ENCODE data around the gene KCNF1.

Gene KCNF1

DNA sequence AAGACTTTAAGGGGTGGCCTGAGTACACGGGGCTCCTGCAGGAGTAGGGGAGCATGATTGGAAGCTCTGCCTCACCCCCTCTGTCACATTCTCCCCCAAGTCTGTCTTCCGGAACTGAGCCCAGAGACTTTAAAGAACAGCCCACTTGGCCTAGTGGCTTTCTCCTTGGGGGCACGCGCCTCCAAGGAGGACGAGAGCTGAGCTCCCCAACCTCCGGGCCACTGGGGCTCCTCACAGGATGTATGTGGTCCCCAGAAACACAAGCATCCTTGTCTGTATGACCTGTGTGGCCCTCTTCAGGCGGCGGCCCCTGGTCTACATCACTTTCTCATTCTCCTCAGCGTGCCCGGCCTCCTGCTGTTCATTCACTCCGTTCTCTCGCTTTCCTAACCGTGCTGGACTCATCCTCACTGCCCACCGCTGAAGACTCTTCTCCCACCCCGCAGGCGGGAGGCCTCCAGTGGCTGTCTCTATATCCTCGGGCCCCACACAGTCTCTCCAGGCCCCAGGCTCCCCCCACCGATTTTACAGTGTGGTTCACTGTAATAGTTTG lies 23.7 kb downstream of the KCNF1 start:
- no peak overlapping the region for H3K23ac ChIP-seq (ENCODE audit: low read depth, low read length, poor library complexity)
- no peak overlapping the region for H4K91ac ChIP-seq (ENCODE audit: low read depth, low read length, poor library complexity)
- H2BK120ac ChIP-seq (ENCODE audit: low read depth, low read length): no peak overlapping the region
- H2AK5ac ChIP-seq (ENCODE audit: low read depth, low read length): peak overlapping the region; percentile 9
- H3K36me3 ChIP-seq (replicated peaks in 1 of 2; ENCODE audit: control insufficient read depth in 2 of 2, insufficient read depth in 2 of 2, low read length in 2 of 2): no peaks in the 10 kb centered on the region
- no peak overlapping the region for H3K27ac ChIP-seq (replicated peaks; ENCODE audit: low read length)
- H3K4me1 ChIP-seq (ENCODE audit: control insufficient read depth in 2 of 2, insufficient read depth in 1 of 2, low read depth in 1 of 2, low read length in 2 of 2): peaks cover 11 to 38% of the 10 kb centered on the region in 2 donors
- no peak overlapping the region for H3K14ac ChIP-seq (ENCODE audit: low read length)
- peaks cover 0 to 14% (median 0%) of the 10 kb centered on the region in 3 experiments for H3K27me3 ChIP-seq (ENCODE audit: control insufficient read depth in 3 of 3, insufficient read depth in 3 of 3, low read depth in 1 of 3, low read length in 3 of 3)
- H3K18ac ChIP-seq (ENCODE audit: low read length): no peak overlapping the region
- no peaks in the 10 kb centered on the region for H3K79me1 ChIP-seq (ENCODE audit: low read depth, low read length)
- H3K9ac ChIP-seq (ENCODE audit: low read depth, low read length, poor library complexity): no peak overlapping the region
- H2AFZ ChIP-seq (ENCODE audit: low read length): no peak overlapping the region
- no peak overlapping the region for H3K4me2 ChIP-seq (ENCODE audit: insufficient read depth, low read length, poor library complexity, severe bottlenecking)
- no peak overlapping the region for H4K8ac ChIP-seq (ENCODE audit: low read depth, low read length)
- H2BK12ac ChIP-seq (ENCODE audit: low read length): no peak overlapping the region
- H3K4me3 ChIP-seq (ENCODE audit: low read length in 2 of 2): no peak overlapping the region
- H2BK5ac ChIP-seq (ENCODE audit: low read length): no peak overlapping the region
- H3K9me3 ChIP-seq (replicated peaks in 1 of 2; ENCODE audit: control insufficient read depth in 2 of 2, insufficient read depth in 1 of 2, low read depth in 1 of 2, low read length in 2 of 2): peaks cover 4 to 18% of the 10 kb centered on the region in 2 donors
- no peak overlapping the region for H3K4ac ChIP-seq (ENCODE audit: low read length)
- no CpG with 5 or more reads among the region's 18 CpGs for WGBS, 2 donors (ENCODE audit: extremely low coverage in 2 of 2, insufficient read length in 2 of 2, insufficient replicate concordance in 1 of 2)
- DNase-seq (ENCODE audit: low spot score): no peak
- H2BK15ac ChIP-seq (ENCODE audit: low read length): no peak overlapping the region

DNA sequence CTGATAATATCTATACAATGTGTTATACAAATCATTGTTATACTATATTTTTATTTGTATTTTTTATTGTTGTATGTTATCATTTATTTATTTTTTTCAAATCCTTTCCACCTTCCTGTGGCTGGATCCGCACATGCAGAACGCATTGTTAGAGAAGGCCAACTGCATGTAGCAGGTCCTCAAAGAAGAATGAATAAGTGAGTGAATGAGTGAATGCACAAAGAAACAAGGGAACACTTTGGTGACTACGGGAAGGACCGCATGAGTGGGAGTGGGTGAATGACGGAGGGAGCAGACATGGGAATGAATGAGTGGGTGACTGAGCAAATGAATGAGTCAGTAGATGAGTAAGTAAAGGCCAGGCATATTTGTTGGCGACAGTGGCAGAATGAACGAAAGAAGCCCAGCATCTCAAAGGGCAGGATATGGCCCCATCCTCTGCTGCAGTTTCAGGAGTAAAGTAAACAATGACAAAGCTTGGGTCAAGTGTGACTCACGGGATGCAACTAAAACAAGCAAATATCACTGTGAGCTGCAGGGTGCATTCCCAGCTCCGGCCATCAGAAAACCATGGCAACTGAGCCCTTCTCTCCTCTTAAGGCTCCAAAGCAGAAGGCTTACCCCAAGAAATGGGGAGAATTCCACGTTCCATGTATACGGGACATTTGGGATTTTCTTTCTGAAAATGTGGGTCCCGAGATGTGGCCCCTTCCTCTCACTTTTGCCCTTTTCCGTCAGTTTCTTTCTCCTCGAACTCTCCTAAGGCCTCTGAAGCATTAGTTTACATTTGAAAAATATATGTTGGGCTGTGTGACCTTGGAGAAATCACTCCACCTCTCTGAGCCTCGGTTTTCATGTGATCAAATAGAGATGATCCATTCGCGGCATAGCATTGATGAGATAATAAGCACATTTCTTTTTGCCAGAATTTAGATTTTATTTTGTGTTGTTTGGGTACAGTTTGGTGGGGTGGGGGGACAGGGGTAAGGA lies 24.5 kb downstream of the KCNF1 start:
- Histone ChIP-seq H3K9me3 (replicated peaks in 1 of 2; ENCODE audit: control insufficient read depth in 2 of 2, insufficient read depth in 1 of 2, low read depth in 1 of 2, low read length in 2 of 2) (peaks cover 4 to 18% of the 10 kb centered on the region in 2 donors), H2BK120ac (ENCODE audit: low read depth, low read length) (no peak overlapping the region), H3K14ac (ENCODE audit: low read length) (no peak overlapping the region), H3K9ac (ENCODE audit: low read depth, low read length, poor library complexity) (no peak overlapping the region), H3K23ac (ENCODE audit: low read depth, low read length, poor library complexity) (no peak overlapping the region), H4K91ac (ENCODE audit: low read depth, low read length, poor library complexity) (no peak overlapping the region), H3K4ac (ENCODE audit: low read length) (no peak overlapping the region), H2AK5ac (ENCODE audit: low read depth, low read length) (no peak overlapping the region), H3K27ac (replicated peaks; ENCODE audit: low read length) (no peak overlapping the region), H2AFZ (ENCODE audit: low read length) (no peak overlapping the region), H3K4me2 (ENCODE audit: insufficient read depth, low read length, poor library complexity, severe bottlenecking) (no peak overlapping the region), H4K8ac (ENCODE audit: low read depth, low read length) (no peak overlapping the region), H3K36me3 (replicated peaks in 1 of 2; ENCODE audit: control insufficient read depth in 2 of 2, insufficient read depth in 2 of 2, low read length in 2 of 2) (no peaks in the 10 kb centered on the region), H2BK5ac (ENCODE audit: low read length) (no peak overlapping the region), H3K27me3 (ENCODE audit: control insufficient read depth in 3 of 3, insufficient read depth in 3 of 3, low read depth in 1 of 3, low read length in 3 of 3) (peaks cover 0 to 14% (median 0%) of the 10 kb centered on the region in 3 experiments), H2BK15ac (ENCODE audit: low read length) (no peak overlapping the region), H3K4me1 (ENCODE audit: control insufficient read depth in 2 of 2, insufficient read depth in 1 of 2, low read depth in 1 of 2, low read length in 2 of 2) (peaks cover 10 to 38% of the 10 kb centered on the region in 2 donors), H2BK12ac (ENCODE audit: low read length) (no peak overlapping the region), H3K79me1 (ENCODE audit: low read depth, low read length) (no peaks in the 10 kb centered on the region), H3K4me3 (ENCODE audit: low read length in 2 of 2) (no peak overlapping the region), H3K18ac (ENCODE audit: low read length) (peak overlapping the region; percentile 2)
- DNase-seq (ENCODE audit: low spot score): no peak
- no CpG with 5 or more reads among the region's 17 CpGs for WGBS, 2 donors (ENCODE audit: extremely low coverage in 2 of 2, insufficient read length in 2 of 2, insufficient replicate concordance in 1 of 2)

DNA sequence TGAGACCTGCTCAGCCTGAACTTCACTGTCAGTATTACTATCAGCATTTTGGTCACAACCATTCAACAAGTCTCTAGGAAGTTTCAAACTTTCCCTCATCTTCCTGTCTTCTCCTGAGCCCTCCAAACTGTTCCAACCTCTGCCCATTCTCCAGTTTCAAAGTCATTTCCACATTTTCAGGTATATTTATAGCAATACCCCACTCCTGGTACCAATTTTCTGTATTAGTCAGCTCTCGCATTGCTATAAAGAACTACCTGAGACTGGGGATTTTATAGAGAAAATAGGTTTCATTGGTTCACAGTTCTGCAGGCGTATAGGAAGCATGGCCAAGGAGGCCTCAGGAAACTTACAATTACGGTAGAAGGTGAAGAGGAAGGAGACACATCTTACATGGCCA lies 27.3 kb downstream of the KCNF1 start:
- Histone ChIP-seq H2BK120ac (ENCODE audit: low read depth, low read length) (no peak overlapping the region), H2BK5ac (ENCODE audit: low read length) (no peak overlapping the region), H3K79me1 (ENCODE audit: low read depth, low read length) (no peaks in the 10 kb centered on the region), H3K9me3 (replicated peaks in 1 of 2; ENCODE audit: control insufficient read depth in 2 of 2, insufficient read depth in 1 of 2, low read depth in 1 of 2, low read length in 2 of 2) (peaks cover 4 to 18% of the 10 kb centered on the region in 2 donors), H2BK15ac (ENCODE audit: low read length) (no peak overlapping the region), H2AFZ (ENCODE audit: low read length) (no peak overlapping the region), H3K4me2 (ENCODE audit: insufficient read depth, low read length, poor library complexity, severe bottlenecking) (no peak overlapping the region), H3K36me3 (replicated peaks in 1 of 2; ENCODE audit: control insufficient read depth in 2 of 2, insufficient read depth in 2 of 2, low read length in 2 of 2) (no peaks in the 10 kb centered on the region), H4K91ac (ENCODE audit: low read depth, low read length, poor library complexity) (no peak overlapping the region), H4K8ac (ENCODE audit: low read depth, low read length) (no peak overlapping the region), H3K9ac (ENCODE audit: low read depth, low read length, poor library complexity) (no peak overlapping the region), H3K23ac (ENCODE audit: low read depth, low read length, poor library complexity) (no peak overlapping the region), H3K27ac (replicated peaks; ENCODE audit: low read length) (no peak overlapping the region), H3K14ac (ENCODE audit: low read length) (no peak overlapping the region), H3K4me1 (ENCODE audit: control insufficient read depth in 2 of 2, insufficient read depth in 1 of 2, low read depth in 1 of 2, low read length in 2 of 2) (peaks cover 5 to 25% of the 10 kb centered on the region in 2 donors), H2BK12ac (ENCODE audit: low read length) (no peak overlapping the region), H3K4me3 (ENCODE audit: low read length in 2 of 2) (no peak overlapping the region), H3K18ac (ENCODE audit: low read length) (no peak overlapping the region), H3K4ac (ENCODE audit: low read length) (no peak overlapping the region), H2AK5ac (ENCODE audit: low read depth, low read length) (no peak overlapping the region), H3K27me3 (ENCODE audit: control insufficient read depth in 3 of 3, insufficient read depth in 3 of 3, low read depth in 1 of 3, low read length in 3 of 3) (peaks cover 0 to 14% (median 0%) of the 10 kb centered on the region in 3 experiments)
- DNase-seq (ENCODE audit: low spot score): no peak
- whole genome bisulfite sequencing, 2 donors (ENCODE audit: extremely low coverage in 2 of 2, insufficient read length in 2 of 2, insufficient replicate concordance in 1 of 2): no CpG with 5 or more reads among the region's 3 CpGs

DNA sequence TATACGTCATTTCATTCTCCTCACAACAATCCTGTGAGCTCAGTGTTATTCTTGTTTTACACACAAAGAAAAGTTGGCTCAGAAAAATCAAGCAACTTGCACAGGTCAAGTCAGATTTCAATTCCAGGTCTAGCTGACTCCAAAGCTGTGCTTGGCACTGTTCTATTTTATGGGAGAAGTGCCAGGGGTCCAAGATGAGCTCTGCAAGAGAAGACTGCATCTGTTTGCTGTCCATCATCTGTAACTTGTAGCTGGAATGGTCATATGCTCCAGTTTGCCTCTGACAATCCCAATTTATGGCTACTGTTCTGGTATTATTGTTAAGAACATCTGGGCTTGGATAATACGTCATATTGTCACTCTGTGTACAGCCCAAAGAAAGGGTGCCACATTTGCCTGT lies 28.9 kb downstream of the KCNF1 start:
- peaks cover 4 to 18% of the 10 kb centered on the region in 2 donors for H3K9me3 ChIP-seq (replicated peaks in 1 of 2; ENCODE audit: control insufficient read depth in 2 of 2, insufficient read depth in 1 of 2, low read depth in 1 of 2, low read length in 2 of 2)
- no peak overlapping the region for H2BK120ac ChIP-seq (ENCODE audit: low read depth, low read length)
- no peak overlapping the region for H3K14ac ChIP-seq (ENCODE audit: low read length)
- no CpG with 5 or more reads among the region's 2 CpGs for WGBS, 2 donors (ENCODE audit: extremely low coverage in 2 of 2, insufficient read length in 2 of 2, insufficient replicate concordance in 1 of 2)
- no peak overlapping the region for H3K4ac ChIP-seq (ENCODE audit: low read length)
- no peak overlapping the region for H2AK5ac ChIP-seq (ENCODE audit: low read depth, low read length)
- H2BK12ac ChIP-seq (ENCODE audit: low read length): no peak overlapping the region
- peaks cover 3 to 10% of the 10 kb centered on the region in 2 donors for H3K4me1 ChIP-seq (ENCODE audit: control insufficient read depth in 2 of 2, insufficient read depth in 1 of 2, low read depth in 1 of 2, low read length in 2 of 2)
- no peak for DNase-seq (ENCODE audit: low spot score)
- no peak overlapping the region for H3K27ac ChIP-seq (replicated peaks; ENCODE audit: low read length)
- H4K91ac ChIP-seq (ENCODE audit: low read depth, low read length, poor library complexity): no peak overlapping the region
- no peaks in the 10 kb centered on the region for H3K79me1 ChIP-seq (ENCODE audit: low read depth, low read length)
- no peak overlapping the region for H2BK5ac ChIP-seq (ENCODE audit: low read length)
- H3K18ac ChIP-seq (ENCODE audit: low read length): no peak overlapping the region
- H3K4me3 ChIP-seq (ENCODE audit: low read length in 2 of 2): no peak overlapping the region
- H2AFZ ChIP-seq (ENCODE audit: low read length): no peak overlapping the region
- no peak overlapping the region for H3K4me2 ChIP-seq (ENCODE audit: insufficient read depth, low read length, poor library complexity, severe bottlenecking)
- H3K9ac ChIP-seq (ENCODE audit: low read depth, low read length, poor library complexity): no peak overlapping the region
- no peak overlapping the region for H3K23ac ChIP-seq (ENCODE audit: low read depth, low read length, poor library complexity)
- H3K36me3 ChIP-seq (replicated peaks in 1 of 2; ENCODE audit: control insufficient read depth in 2 of 2, insufficient read depth in 2 of 2, low read length in 2 of 2): no peaks in the 10 kb centered on the region
- H2BK15ac ChIP-seq (ENCODE audit: low read length): no peak overlapping the region
- H3K27me3 ChIP-seq (ENCODE audit: control insufficient read depth in 3 of 3, insufficient read depth in 3 of 3, low read depth in 1 of 3, low read length in 3 of 3): peaks cover 0 to 14% (median 0%) of the 10 kb centered on the region in 3 experiments
- H4K8ac ChIP-seq (ENCODE audit: low read depth, low read length): no peak overlapping the region
